ENCODE measurements around the gene CASQ2.

CASQ2 gene

DNA sequence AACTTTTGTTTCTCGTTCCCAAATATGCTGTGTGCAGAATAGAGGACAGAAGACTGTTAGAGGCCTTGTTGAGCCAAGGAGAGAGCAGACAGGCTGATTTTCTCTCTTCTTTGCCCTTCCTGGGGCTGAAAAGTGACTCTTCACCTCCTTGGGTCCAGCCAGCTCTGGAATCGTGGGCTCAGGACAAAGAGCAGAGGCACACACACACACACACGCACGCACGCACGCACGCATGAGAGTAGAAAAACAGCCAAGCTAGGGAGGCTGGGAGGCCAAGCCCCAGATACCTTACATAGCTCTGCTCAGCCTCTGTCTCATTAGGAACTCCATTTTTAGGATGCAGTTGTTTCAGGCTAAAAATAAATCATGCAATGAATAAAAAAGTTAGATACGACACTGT, at the start of gene CASQ2:
Gene CASQ2 (minus strand): TSS at position 166 of the 400 bp plus-strand sequence. CDS start 173 bp downstream, outside the sequence.
- DNase-seq, result no peak
- in situ Hi-C loops (cut with MboI; ENCODE audit: low pct_unique_long_range_greater_than_20kb, low sequenced_read_pairs), result loop anchor here (10.0 to 25.0 kb wide), 2 partner anchors 54 to 631 kb away; no protein-coding TSS in a partner anchor

DNA sequence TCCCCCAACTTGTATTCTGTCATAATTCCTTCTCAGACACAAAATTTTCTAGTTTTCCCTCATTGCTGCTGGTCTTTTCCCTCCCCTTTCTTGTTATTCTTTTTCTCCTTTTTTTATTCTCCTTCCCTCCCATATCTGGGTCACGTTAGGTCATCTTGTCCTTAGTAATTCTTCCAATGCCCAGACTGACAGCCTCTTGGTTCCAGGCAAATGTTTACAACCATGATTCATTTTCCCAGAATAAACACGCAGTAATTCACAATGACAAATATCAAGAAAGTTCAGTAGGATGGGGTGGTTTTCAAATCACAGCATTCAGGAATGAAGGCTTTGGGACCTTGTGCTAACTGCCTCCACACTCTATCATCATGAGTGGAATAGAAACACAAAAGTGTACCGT, 47.2 kb upstream of the CASQ2 start:
- in situ Hi-C loops (cut with MboI; ENCODE audit: low pct_unique_long_range_greater_than_20kb, low sequenced_read_pairs), result loop anchor here (25.0 kb wide), 1 partner anchor 172 kb away; the partner anchor contains the start of gene SLC22A15

DNA sequence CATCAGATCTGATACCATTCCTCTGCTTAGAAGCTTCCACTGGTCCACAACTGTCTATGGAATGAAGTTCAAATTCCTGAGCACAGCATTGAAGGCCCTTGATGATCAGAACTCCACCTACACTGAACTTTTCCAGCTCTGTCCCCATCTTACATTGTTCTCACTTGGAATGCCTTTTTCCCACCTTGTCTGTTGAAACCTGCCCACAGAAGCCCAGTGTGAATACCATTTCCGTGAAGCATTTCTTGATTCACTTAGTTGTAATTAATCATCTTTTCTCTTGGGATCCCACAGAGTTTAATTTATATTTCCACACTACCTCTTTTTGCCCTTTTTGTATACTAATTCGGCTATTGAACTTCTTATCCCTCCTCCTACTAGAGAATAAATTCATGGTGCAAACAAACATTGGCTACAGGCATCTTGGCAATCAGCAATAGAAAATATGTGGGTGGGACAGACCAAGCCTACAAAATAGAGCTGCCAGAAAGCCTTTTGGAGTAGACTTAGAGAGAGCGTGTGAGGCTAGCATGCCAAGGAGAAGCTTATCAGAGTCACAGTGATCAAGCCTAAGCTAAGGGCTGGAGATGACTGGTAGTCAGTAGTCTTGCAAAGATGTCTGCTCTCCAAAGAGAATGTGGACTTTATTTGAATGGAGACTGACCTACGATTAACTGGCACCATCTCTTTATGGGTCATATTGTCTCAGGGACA, 46.3 kb upstream of the CASQ2 start:
- DNase-seq, result no peak
- in situ Hi-C loops (cut with MboI; ENCODE audit: low pct_unique_long_range_greater_than_20kb, low sequenced_read_pairs), result loop anchor here (25.0 kb wide), 1 partner anchor 172 kb away; the partner anchor contains the start of gene SLC22A15

More for the DNA sequence above, 47.2 kb upstream of the CASQ2 start:
- DNase-seq, result no peak

DNA sequence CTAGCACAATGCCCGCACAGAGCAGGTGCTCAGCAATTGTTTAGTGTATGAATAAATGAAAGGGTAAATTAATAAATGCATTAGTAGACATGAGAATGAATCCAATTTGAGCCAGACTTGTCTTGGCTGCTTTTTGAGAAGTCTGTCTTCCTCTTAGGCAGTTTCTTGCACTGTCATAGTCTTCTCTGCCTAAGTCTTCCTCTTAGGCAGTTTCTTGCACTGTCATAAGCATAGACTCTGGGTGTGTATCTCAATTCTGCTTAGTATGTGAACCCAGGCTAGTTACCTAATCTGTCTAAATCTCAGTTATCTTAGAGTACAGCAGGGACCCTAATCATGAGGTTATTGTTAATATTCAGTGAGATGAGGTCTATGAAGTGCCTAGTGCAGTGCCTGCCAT, 45.2 kb upstream of the CASQ2 start:
- no peak for DNase-seq
- in situ Hi-C loops (cut with MboI; ENCODE audit: low pct_unique_long_range_greater_than_20kb, low sequenced_read_pairs), result loop anchor here (25.0 kb wide), 1 partner anchor 174 kb away; the partner anchor contains the start of gene SLC22A15

DNA sequence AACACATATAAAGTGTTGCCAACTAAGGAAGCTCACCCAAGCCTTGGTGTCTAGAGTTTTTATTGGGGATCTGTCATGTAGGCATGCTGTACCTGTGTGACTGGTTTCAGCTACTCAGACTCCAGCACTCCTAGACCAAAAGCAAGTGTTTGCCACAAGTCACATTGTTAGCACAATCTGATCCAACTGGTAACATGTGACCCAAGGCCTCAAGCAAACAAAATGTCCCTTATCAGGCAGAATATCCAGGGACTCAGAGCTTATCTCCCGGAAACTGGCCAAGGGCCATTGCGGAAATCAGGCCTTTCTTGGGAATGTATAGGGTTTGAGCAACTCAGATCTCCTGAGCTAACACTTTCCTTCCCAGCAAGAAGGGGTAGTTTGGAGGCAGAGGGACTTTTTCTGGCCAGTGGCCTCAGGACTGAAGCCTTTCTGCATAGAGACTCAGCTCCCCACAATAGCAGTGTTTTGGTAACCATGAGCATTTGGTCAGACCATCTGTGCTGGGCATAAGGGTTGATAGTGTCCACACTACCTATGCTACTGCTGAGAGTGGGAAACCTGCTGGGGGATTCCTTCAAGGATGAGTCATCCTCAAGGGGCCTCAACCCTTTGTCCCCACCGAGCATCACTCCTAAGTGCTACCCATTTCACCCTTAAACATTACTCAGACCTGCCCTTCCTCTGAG, 42.8 kb upstream of the CASQ2 start:
- no peak for DNase-seq
- in situ Hi-C loops (cut with MboI; ENCODE audit: low pct_unique_long_range_greater_than_20kb, low sequenced_read_pairs), result loop anchor here (25.0 kb wide), 1 partner anchor 176 kb away; the partner anchor contains the start of gene SLC22A15

DNA sequence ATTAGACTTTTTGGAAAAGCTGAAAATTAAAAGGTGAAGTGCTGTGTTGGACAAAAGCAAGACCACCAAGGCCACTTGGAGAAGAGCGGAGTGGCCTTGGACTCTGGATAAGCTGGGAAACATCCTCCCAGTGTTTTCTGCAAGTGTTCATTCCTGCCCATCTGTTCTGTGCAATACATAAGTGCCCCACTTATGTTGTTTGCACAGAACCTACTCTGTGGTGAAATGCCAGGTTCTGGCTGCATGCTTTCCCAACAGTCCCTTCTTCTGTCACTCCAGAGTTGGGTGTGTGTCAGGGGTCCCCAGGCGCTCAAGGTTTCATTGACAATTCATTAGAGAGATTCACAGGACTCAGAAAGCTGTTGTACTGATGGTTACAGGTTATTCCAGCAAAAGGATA, 42.1 kb upstream of the CASQ2 start:
- in situ Hi-C loops (cut with MboI; ENCODE audit: low pct_unique_long_range_greater_than_20kb, low sequenced_read_pairs), result loop anchor here (25.0 kb wide), 1 partner anchor 177 kb away; the partner anchor contains the start of gene SLC22A15

DNA sequence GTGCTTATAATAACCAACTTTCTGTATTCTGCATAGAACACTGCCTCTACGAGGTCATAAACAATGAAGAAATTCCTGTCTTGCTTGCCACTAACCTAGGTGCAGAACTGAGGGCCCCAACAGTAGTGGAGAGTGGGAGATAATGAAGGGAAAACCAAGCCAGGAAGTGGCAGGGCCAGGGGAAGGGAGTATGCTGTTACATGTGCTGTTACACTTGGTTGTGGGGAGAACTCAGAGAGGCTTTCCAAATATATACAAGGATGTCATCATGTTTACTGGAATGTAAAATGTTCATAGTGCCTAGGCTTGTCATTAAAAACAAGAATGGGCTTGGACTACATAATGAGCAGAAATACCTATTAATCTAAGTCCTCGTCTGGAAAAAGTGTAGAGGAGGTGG, 41.3 kb upstream of the CASQ2 start:
- DNase-seq, result no peak
- in situ Hi-C loops (cut with MboI; ENCODE audit: low pct_unique_long_range_greater_than_20kb, low sequenced_read_pairs), result loop anchor here (25.0 kb wide), 1 partner anchor 177 kb away; the partner anchor contains the start of gene SLC22A15

More for the DNA sequence above, 42.1 kb upstream of the CASQ2 start:
- no peak for DNase-seq

DNA sequence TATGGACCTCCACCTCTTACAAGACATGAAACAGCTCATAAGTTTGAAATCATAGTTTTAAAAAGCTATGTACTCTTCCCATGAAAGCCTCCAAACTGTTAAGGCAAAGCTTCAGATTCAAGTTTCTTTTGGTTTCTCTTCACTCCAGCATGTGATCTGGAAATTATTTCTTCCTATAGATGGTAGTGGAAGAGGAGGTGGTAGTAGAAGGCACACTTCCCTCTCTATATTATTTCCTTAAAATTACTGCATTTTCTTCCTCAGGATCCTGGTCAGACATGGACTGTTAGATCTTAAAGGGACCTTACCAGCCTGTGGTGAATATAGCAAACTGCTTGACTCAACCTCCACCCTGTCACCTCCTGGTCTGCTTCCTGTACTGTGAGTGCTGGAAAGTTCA, 40.6 kb upstream of the CASQ2 start:
- no peak for DNase-seq
- in situ Hi-C loops (cut with MboI; ENCODE audit: low pct_unique_long_range_greater_than_20kb, low sequenced_read_pairs), result loop anchor here (25.0 kb wide), 1 partner anchor 178 kb away; the partner anchor contains the start of gene SLC22A15

DNA sequence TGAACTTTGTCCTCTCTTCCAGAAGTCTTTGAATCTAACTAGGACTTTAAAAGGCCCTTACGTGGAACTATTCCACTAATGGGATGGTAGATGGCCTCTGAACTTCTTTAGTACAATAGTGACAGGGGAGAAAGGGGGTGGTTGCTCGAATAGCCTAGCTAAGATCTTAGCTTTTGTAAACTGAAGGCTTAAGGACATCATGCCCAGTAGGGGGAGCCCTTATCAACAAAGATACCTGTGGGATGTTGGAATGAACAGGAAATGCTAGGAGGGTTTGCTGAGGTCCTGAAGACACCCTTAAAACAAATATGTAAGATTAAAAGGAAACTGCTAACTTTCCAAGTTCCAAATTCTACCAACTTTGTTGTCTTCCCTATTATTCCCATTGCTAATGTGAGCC, 39.2 kb upstream of the CASQ2 start:
- in situ Hi-C loops (cut with MboI; ENCODE audit: low pct_unique_long_range_greater_than_20kb, low sequenced_read_pairs), result loop anchor here (25.0 kb wide), 1 partner anchor 180 kb away; the partner anchor contains the start of gene SLC22A15
- DNase-seq, result peak; percentile 73

DNA sequence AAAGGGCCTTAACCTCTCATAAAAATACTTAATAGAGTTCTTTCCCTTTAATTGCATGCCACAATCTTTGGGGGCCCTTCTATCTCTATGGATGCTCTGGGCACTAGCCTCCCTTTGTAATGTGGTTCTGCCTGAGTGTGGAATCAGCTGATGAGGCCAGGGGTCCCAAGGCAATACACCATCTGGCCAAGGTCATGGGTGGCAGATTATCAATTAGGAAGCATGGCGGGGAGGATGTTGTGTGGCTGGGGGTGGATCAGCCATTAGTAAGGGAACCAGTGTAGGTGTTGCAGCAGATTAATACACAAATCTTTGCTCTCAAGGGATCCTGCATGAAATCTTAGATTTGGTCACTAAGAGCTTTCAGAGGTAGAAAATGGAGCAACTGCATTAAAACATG, 37.1 kb upstream of the CASQ2 start:
- in situ Hi-C loops (cut with MboI; ENCODE audit: low pct_unique_long_range_greater_than_20kb, low sequenced_read_pairs), result loop anchor here (25.0 kb wide), 1 partner anchor 182 kb away; the partner anchor contains the start of gene SLC22A15
- no peak for DNase-seq

DNA sequence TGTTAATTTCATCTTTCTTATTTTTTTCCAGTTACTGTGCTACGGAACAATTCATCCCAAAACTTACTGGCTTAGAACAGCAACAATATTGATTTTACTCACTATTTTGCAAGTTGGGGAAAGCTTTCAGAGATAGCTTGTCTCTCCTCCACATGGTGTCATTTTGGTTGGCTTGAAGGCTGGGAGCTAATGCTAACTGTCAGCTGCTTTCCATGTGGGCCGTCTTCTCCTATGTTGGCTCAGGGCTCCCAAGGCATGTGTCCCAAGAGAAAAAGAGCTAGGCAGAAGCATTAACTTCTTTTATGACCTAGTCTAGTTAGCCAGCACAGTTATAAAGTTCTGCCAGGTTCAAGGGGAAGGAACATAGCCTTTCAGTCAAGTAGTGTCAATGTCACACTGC, 33.9 kb upstream of the CASQ2 start:
- no peak for DNase-seq
- in situ Hi-C loops (cut with MboI; ENCODE audit: low pct_unique_long_range_greater_than_20kb, low sequenced_read_pairs), result loop anchor here (25.0 kb wide), 1 partner anchor 185 kb away; the partner anchor contains the start of gene SLC22A15

DNA sequence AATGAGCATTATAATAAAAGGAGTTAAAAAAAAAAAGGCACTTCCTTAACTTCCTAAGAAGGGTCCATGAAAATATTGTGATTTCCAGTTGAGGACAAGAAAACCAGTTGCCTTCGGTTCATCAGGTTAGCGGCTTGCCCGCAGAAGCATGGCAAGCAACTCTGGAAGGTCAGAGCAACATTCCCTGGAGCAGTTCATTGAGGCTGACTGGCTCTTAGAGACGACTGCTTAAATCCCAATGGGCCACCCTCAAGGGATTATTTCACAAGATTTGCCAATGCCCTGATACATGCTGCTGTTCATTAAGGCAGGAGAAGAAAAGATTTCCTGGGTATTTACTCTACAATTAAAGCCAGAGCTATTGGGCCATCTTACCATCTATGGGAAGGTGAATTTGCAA, 29.0 kb upstream of the CASQ2 start:
- DNase-seq, result no peak
- in situ Hi-C loops (cut with MboI; ENCODE audit: low pct_unique_long_range_greater_than_20kb, low sequenced_read_pairs), result no loop called here

DNA sequence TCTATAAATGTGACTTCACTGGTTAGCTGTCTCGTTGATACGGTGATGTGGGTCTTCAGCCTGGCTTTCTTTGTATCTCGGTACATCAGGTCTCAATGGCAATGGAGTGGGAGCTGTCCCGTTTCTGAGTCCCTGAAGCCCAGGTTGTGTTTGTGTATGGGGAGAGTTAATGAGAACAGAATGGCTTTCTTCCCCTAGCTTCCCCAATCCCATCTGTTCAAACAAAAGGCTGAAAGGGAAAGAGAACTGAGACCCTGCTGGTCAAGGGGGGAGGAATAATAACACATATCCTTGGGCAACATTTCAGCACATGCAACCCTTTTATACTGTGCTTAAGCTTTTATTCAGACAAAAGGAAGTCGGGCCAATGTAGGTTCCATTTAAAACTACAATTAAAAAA, 28.4 kb upstream of the CASQ2 start:
- in situ Hi-C loops (cut with MboI; ENCODE audit: low pct_unique_long_range_greater_than_20kb, low sequenced_read_pairs), result no loop called here
- DNase-seq, result no peak

DNA sequence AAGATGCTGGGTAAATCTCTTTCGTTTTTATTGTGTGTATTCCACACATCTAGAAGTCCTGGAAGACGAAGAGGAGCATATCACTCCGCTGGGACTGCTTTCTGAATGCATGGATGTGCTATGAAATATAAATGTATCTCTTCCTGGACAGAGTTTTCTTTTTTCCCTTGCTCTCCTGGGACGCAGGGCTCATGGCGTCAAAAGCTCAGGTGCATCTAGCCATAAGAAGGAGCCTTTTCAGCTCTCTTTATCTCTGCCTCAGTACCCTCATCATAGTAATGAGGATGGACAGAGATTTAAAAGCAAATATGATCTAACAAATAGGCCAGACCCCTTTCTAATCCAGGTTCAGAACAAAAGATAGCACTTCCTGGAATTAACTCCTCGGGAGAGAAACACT, 27.5 kb upstream of the CASQ2 start:
- in situ Hi-C loops (cut with MboI; ENCODE audit: low pct_unique_long_range_greater_than_20kb, low sequenced_read_pairs), result no loop called here

DNA sequence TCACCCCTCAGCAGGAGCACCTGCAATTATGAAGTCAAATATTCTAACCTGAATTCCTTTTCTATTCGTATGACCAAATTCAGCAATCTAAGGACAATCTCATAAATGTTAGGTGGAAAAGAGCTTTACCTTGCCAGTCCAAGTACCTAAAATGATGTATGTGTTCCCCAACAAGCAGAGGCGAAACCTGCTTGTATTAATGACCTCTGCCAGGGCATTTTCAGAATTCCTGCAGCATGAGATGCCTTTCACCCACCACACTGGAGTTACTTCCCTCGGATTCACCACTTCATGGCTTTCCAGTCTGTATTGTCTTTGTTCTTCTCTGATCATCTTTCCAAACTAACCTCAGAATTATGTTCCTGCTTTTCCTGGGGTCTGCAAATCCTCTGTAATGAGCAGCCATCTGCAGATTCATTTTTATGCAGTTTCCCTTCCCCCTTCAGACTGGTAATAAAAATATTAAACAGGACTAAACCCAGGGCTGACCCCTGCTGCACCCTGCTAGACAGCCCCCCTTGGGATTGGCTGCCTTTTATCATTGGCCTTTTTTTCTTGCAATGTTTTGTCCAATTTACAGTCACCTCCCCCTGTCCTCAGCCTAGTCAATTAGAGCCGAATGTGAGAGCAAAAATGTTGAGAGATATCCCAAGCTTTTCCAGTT, 26.6 kb upstream of the CASQ2 start:
- in situ Hi-C loops (cut with MboI; ENCODE audit: low pct_unique_long_range_greater_than_20kb, low sequenced_read_pairs), result no loop called here
- DNase-seq, result no peak

More for the DNA sequence above, 27.5 kb upstream of the CASQ2 start:
- no peak for DNase-seq

DNA sequence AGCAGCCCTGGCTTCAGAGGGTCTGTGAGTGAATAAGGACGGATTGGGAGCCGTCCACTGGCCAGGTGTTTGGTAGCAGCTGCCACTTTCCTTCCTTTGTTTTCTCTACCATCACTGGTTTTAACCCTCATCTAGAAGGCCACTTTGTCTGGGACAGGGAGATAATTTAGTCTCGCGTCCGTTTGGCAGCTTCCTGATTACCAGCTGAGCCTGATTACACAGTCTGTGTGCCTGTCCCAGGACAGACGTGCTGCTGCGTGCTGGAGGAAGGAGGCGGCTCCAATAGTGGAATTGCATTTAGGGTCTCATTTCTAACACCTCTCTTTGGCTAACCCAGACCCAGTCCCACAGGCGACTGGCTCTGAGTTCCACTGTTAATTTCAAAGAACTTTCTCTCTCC, 24.6 kb upstream of the CASQ2 start:
- no peak for DNase-seq
- in situ Hi-C loops (cut with MboI; ENCODE audit: low pct_unique_long_range_greater_than_20kb, low sequenced_read_pairs), result no loop called here

DNA sequence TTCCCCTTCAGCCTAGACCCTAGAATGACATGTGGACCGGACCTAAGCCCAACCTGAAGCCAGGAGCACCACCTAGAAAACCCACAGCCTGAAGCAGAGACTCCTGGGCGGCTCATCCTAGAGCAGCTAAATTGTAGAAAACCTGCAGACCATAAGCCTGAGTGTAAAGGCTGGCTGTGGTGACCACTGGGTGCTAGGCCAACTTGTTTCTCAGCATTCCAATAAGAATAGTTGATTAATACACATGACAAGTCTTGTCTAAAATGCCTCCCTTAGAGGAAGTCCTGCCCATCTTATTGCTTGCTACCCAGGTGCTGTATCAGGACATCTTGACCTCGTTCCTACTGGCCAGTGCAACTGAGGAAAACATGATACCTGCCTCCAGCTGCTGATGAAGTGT, 23.3 kb upstream of the CASQ2 start:
- DNase-seq, result no peak
- in situ Hi-C loops (cut with MboI; ENCODE audit: low pct_unique_long_range_greater_than_20kb, low sequenced_read_pairs), result no loop called here

DNA sequence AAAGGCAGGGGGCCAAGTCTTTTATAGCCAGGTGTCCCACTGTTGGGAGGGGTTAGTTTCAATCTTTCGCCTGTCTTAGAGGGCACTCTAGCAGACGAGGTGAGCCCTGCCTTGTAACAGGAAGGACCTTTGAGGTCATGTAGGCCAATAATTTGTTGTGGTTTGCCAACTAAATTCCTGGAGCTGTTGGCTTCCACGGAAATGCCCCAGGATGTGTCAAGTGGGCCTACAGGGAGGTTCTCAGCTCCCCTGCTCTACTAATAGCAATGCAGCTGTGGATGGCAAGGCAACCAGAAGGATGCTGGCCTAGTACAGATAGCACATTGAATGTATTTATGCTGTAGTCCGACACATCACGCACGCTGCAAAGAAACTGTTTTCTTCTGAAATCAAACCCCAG, 22.3 kb upstream of the CASQ2 start:
- no peak for DNase-seq
- in situ Hi-C loops (cut with MboI; ENCODE audit: low pct_unique_long_range_greater_than_20kb, low sequenced_read_pairs), result no loop called here

DNA sequence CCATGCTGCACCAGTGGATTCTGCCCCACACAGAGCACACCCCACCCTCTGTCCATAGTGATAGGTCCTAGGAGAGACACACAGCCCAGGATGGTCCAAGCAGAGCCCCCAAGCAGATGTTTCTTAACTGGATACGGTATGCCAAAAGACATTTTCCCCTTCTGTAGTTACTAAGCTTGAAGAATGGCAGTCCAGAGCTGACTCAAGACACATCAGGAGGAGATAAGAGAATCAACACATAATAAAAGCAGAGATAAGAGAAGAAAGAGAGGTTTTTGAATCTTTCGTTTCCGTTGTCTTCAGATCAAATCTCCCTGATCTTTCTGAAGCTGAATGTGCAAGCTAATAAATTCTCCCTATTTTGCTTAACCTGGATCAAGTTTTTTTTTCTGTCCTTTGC, 21.8 kb upstream of the CASQ2 start:
- no peak for DNase-seq
- in situ Hi-C loops (cut with MboI; ENCODE audit: low pct_unique_long_range_greater_than_20kb, low sequenced_read_pairs), result no loop called here
